HL-60 (cell line): ENCODE results near the gene TBC1D24.

Source experiments
- TF ChIP-seq, protein P1 (sequence below): IDR thresholded peaks from one replicate; pipeline ENCODE4 v1.5.1; 2011; ENCODE audit warnings: low read length, control low read depth, inconsistent platforms; ENCODE audit not compliant: insufficient read depth
- TF ChIP-seq, protein P2 (sequence below): IDR thresholded peaks from 2 replicates; pipeline ENCODE4 v1.6.1; 2012; ENCODE audit warnings: low read depth; ENCODE audit not compliant: insufficient replicate concordance

GRCh38 chr16:2432286-2432685, 42.6 kb upstream of the TBC1D24 start:
- TF ChIP-seq, protein P1, sequence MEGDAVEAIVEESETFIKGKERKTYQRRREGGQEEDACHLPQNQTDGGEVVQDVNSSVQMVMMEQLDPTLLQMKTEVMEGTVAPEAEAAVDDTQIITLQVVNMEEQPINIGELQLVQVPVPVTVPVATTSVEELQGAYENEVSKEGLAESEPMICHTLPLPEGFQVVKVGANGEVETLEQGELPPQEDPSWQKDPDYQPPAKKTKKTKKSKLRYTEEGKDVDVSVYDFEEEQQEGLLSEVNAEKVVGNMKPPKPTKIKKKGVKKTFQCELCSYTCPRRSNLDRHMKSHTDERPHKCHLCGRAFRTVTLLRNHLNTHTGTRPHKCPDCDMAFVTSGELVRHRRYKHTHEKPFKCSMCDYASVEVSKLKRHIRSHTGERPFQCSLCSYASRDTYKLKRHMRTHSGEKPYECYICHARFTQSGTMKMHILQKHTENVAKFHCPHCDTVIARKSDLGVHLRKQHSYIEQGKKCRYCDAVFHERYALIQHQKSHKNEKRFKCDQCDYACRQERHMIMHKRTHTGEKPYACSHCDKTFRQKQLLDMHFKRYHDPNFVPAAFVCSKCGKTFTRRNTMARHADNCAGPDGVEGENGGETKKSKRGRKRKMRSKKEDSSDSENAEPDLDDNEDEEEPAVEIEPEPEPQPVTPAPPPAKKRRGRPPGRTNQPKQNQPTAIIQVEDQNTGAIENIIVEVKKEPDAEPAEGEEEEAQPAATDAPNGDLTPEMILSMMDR, result no peak
- TF ChIP-seq, protein P2, sequence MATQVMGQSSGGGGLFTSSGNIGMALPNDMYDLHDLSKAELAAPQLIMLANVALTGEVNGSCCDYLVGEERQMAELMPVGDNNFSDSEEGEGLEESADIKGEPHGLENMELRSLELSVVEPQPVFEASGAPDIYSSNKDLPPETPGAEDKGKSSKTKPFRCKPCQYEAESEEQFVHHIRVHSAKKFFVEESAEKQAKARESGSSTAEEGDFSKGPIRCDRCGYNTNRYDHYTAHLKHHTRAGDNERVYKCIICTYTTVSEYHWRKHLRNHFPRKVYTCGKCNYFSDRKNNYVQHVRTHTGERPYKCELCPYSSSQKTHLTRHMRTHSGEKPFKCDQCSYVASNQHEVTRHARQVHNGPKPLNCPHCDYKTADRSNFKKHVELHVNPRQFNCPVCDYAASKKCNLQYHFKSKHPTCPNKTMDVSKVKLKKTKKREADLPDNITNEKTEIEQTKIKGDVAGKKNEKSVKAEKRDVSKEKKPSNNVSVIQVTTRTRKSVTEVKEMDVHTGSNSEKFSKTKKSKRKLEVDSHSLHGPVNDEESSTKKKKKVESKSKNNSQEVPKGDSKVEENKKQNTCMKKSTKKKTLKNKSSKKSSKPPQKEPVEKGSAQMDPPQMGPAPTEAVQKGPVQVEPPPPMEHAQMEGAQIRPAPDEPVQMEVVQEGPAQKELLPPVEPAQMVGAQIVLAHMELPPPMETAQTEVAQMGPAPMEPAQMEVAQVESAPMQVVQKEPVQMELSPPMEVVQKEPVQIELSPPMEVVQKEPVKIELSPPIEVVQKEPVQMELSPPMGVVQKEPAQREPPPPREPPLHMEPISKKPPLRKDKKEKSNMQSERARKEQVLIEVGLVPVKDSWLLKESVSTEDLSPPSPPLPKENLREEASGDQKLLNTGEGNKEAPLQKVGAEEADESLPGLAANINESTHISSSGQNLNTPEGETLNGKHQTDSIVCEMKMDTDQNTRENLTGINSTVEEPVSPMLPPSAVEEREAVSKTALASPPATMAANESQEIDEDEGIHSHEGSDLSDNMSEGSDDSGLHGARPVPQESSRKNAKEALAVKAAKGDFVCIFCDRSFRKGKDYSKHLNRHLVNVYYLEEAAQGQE, result no peak
